RWPE1 (cell line): ENCODE measurements around the gene CHRNB4.

ENCODE experiments used
- CTCF ChIA-PET: fragments of 350-600 bp; sonication (Branson Sonifier 250); formaldehyde crosslinking; extraction: SDS; loops from one replicate; lab custom pipeline; 2021; lab: Yijun Ruan, JAX
- POLR2A ChIA-PET: fragments of 400-600 bp; formaldehyde crosslinking; extraction: SDS; loops from one replicate; lab custom pipeline; 2020; ENCODE audit warnings: antibody characterized with exemption; ENCODE audit not compliant: low non-redundant PET; lab: Yijun Ruan, JAX
- DNase-seq: peaks from one replicate; pipeline ENCODE4 v3.0.0; 2012; ENCODE audit warnings: low spot score
- H3K27ac ChIP-seq: fragments of 450-650 bp; 2 replicates; pipeline ENCODE4 v1.5.1; 2017
- CTCF ChIP-seq: fragments of 450-650 bp; conservative IDR thresholded peaks from 2 replicates; pipeline ENCODE4 v1.5.1; 2017; ENCODE audit warnings: low read depth, mild to moderate bottlenecking

The CHRNB4 gene

GRCh38 chr15:78619022-78619950 lies 21.7 kb downstream of the CHRNB4 start:
- POLR2A ChIA-PET, result no interaction called here
- no peak overlapping the region for H3K27ac ChIP-seq
- no peak for DNase-seq
- CTCF ChIA-PET, result interaction anchor here (0.5 to 3.5 kb wide), 5 partner anchors 90 to 244 kb away, joined by 3 to 19 read pairs (median 7); no protein-coding TSS in a partner anchor
- TF ChIP-seq CTCF, result no peak

GRCh38 chr15:78618490-78618934 lies 22.5 kb downstream of the CHRNB4 start:
- ChIA-PET POLR2A (no interaction called here), CTCF (interaction anchor here (0.6 to 3.5 kb wide), 5 partner anchors 91 to 244 kb away, joined by 3 to 19 read pairs (median 7); no protein-coding TSS in a partner anchor)
- no peak overlapping the region for H3K27ac ChIP-seq
- TF ChIP-seq CTCF, result peak; percentile 89
- peak; percentile 88 for DNase-seq

- no peak overlapping the region for H3K27ac ChIP-seq
- ChIA-PET POLR2A (no interaction called here), CTCF (interaction anchor here (0.7 to 3.5 kb wide), 6 partner anchors 39 to 146 kb away, joined by 3 to 19 read pairs (median 4); no protein-coding TSS in a partner anchor)
- no peak for DNase-seq
- TF ChIP-seq CTCF, result no peak
These were observed 22.9 kb downstream of the CHRNB4 start for GRCh38 chr15:78618064-78618463.

- no peak overlapping the region for H3K27ac ChIP-seq
- TF ChIP-seq CTCF, result no peak
- DNase-seq, result peak; percentile 26
- ChIA-PET POLR2A (no interaction called here), CTCF (interaction anchor here (0.7 to 3.5 kb wide), 5 partner anchors 39 to 146 kb away, joined by 3 to 19 read pairs (median 4); no protein-coding TSS in a partner anchor)
These were observed 23.5 kb downstream of the CHRNB4 start for GRCh38 chr15:78617516-78617915.

- no peak overlapping the region for H3K27ac ChIP-seq
- CTCF ChIA-PET, result interaction anchor here (0.6 to 3.5 kb wide), 3 partner anchors 75 to 134 kb away, joined by 3 to 19 read pairs (median 4); no protein-coding TSS in a partner anchor
- no peak for TF ChIP-seq CTCF
- POLR2A ChIA-PET, result no interaction called here
- no peak for DNase-seq
These were observed 23.9 kb downstream of the CHRNB4 start for GRCh38 chr15:78617076-78617475.

GRCh38 chr15:78616506-78616905 lies 24.5 kb downstream of the CHRNB4 start:
- CTCF ChIA-PET, result interaction anchor here (0.6 kb wide), 1 partner anchor 74 kb away, joined by 4 read pairs; no protein-coding TSS in a partner anchor
- POLR2A ChIA-PET, result no interaction called here
- DNase-seq, result no peak

More at GRCh38 chr15:78616506-78616905, 24.5 kb downstream of the CHRNB4 start:
- H3K27ac ChIP-seq, result no peak overlapping the region
- no peak for TF ChIP-seq CTCF
